Measurements from ENCODE around the gene FANCE. TPM values are rescaled to one million over a fixed set of nuclear protein-coding genes. Genes with fewer than 3 reads are reported as not detected.

FANCE gene
- total and polyA plus RNA-seq, 9 of the 15 experiments (the other 6 are each of a cell fraction or from before 2014, with no cell fraction given) = 5.7 to 30.2 (median 17.0) TPM

GRCh38 chr6:35497571-35498421 is 45.7 kb downstream of the FANCE start (continued):
- TF ChIP-seq TFE3 (CRISPR knock-in tag; IDR thresholded peaks at IDR 0.05) (no peak), KDM4B (IDR thresholded peaks at IDR 0.05; ENCODE audit: borderline replicate concordance in 2 of 2, low read depth in 1 of 2) (no peak), ETS1 (conservative IDR thresholded peaks at IDR 0.05; ENCODE audit: control insufficient read depth, low read depth, low read length) (peak; percentile 79; the same call in 1 of the 2 replicates), PHF8 (IDR thresholded peaks at IDR 0.05; ENCODE audit: borderline replicate concordance, low read length) (peak; percentile 48; the same call in 1 of the 2 replicates), TAF7 (tag; IDR thresholded peaks at IDR 0.05) (no peak), ATF7 (IDR thresholded peaks at IDR 0.05) (peak; percentile 29; the same call in 1 of the 2 replicates), GTF2A2 (tag; IDR thresholded peaks at IDR 0.05) (no peak), ZNF778 (CRISPR knock-in tag; IDR thresholded peaks at IDR 0.05) (no peak), LCOR (CRISPR knock-in tag; IDR thresholded peaks at IDR 0.05) (peak; percentile 96), ARHGAP35 (IDR thresholded peaks at IDR 0.05; ENCODE audit: partially characterized antibody) (peak; percentile 32), ARNT (IDR thresholded peaks at IDR 0.05) (peak in 1 of 2 experiments; percentile 10; a peak in 1 of 4 replicates), THAP12 (CRISPR knock-in tag; IDR thresholded peaks at IDR 0.05) (no peak), TCF3 (CRISPR knock-in tag; IDR thresholded peaks at IDR 0.05) (no peak), RFX7 (CRISPR knock-in tag; IDR thresholded peaks at IDR 0.05) (no peak), ZNF740 (CRISPR knock-in tag; IDR thresholded peaks at IDR 0.05) (0 out of 2 replicates have a peak, but pooled peaks have one; percentile 32), ZNF740 (tag; IDR thresholded peaks at IDR 0.05) (no peak), TGIF2 (CRISPR knock-in tag; IDR thresholded peaks at IDR 0.05) (peak; percentile 92; the same call in 1 of the 2 replicates), SNRNP70 (optimal IDR thresholded peaks at IDR 0.05; ENCODE audit: low read depth, low read length) (no peak), ESRRB (CRISPR knock-in tag; IDR thresholded peaks at IDR 0.05; ENCODE audit: borderline replicate concordance) (no peak), TFAM (CRISPR knock-in tag; conservative IDR thresholded peaks at IDR 0.05) (no peak), NCOR1 (IDR thresholded peaks at IDR 0.05) (0 out of 2 replicates have a peak, but pooled peaks have one; percentile 45), SMARCA4 (IDR thresholded peaks at IDR 0.05) (peak; percentile 69), ZNF445 (CRISPR knock-in tag; IDR thresholded peaks at IDR 0.05; ENCODE audit: low read depth) (0 out of 2 replicates have a peak, but pooled peaks have one; percentile 14)
